Suprapubic skin (tissue), 4 donors: ENCODE measurements around the gene GPR160. TPM values are rescaled to one million over a fixed set of nuclear protein-coding genes. Genes with fewer than 3 reads are reported as not detected.

Experiments
- DNase-seq, 2 donors: peaks; one replicate each; pipeline ENCODE4 v3.0.0-alpha.2; 2019; ENCODE audit warnings: low spot score in 2 of 2
- H3K27ac ChIP-seq: fragments of 200-600 bp; sonication (generic); one replicate; pipeline ENCODE4 v1.5.1; 2019
- H3K27me3 ChIP-seq: fragments of 200-600 bp; sonication (generic); one replicate; pipeline ENCODE4 v1.5.1; 2019
- H3K36me3 ChIP-seq: fragments of 200-600 bp; sonication (generic); one replicate; pipeline ENCODE4 v1.5.1; 2019
- H3K4me1 ChIP-seq: fragments of 200-600 bp; sonication (generic); one replicate; pipeline ENCODE4 v1.5.1; 2019
- H3K4me3 ChIP-seq: fragments of 200-600 bp; sonication (generic); one replicate; pipeline ENCODE4 v1.5.1; 2019; ENCODE audit warnings: mild to moderate bottlenecking
- H3K9me3 ChIP-seq: fragments of 200-600 bp; sonication (generic); one replicate; pipeline ENCODE4 v1.5.1; 2019
- CTCF ChIP-seq, 2 donors: fragments of 200-600 bp in 1 of 2; fragments of 450-650 bp in 1 of 2; sonication (generic) in 1 of 2; IDR thresholded peaks; one replicate each; pipeline ENCODE4 v1.5.1; 2016 to 2019; ENCODE audit warnings: antibody characterized with exemption in 2 of 2, mild to moderate bottlenecking in 1 of 2, moderate library complexity in 1 of 2
- EP300 ChIP-seq: sonication (generic); formaldehyde crosslinking; IDR thresholded peaks from one replicate; pipeline ENCODE4 v1.6.1; 2017; ENCODE audit warnings: antibody characterized with exemption
- POLR2A ChIP-seq, 2 donors: fragments of 450-650 bp; IDR thresholded peaks; one replicate each; pipeline ENCODE4 v1.6.1; 2017; ENCODE audit warnings: antibody characterized with exemption in 2 of 2, mild to moderate bottlenecking in 2 of 2, moderate library complexity in 2 of 2
- POLR2AphosphoS5 ChIP-seq, 3 donors: sonication (generic); formaldehyde crosslinking; IDR thresholded peaks; one replicate each; pipeline ENCODE4 v1.6.1; 2017; ENCODE audit warnings: antibody characterized with exemption in 3 of 3
- WGBS: methylation state at CpG from one replicate; pipeline ENCODE4 v1.1.5; 2018; 5-methylcytosine and 5-hydroxymethylcytosine counted together
- total RNA-seq, 4 donors: library from RNA; depleted of rRNA; stranded (reverse); fragments of >200 nt; gene quantifications; one replicate each; pipeline ENCODE4 v1.1.0, GENCODE V29; 2016

The GPR160 gene
- total RNA-seq, 4 donors from 2014 or later, result 2.8 to 12.2 (median 3.0) TPM

GRCh38 chr3:170050753-170051152 lies 13.0 kb downstream of the GPR160 start:
- DNase-seq, result no peak
- Histone ChIP-seq H3K36me3 (no peaks in the 10 kb centered on the region), H3K4me1 (no peaks in the 10 kb centered on the region), H3K4me3 (no peak overlapping the region), H3K9me3 (no peaks in the 10 kb centered on the region), H3K27me3 (no peaks in the 10 kb centered on the region), H3K27ac (no peak overlapping the region)
- TF ChIP-seq POLR2A (IDR thresholded peaks at IDR 0.05), result no peak
- TF ChIP-seq EP300, result no peak
- no peak for TF ChIP-seq POLR2AphosphoS5 (IDR thresholded peaks at IDR 0.05)
- TF ChIP-seq CTCF (IDR thresholded peaks at IDR 0.05), result no peak
- WGBS, result 86% methylated on average over 4 of the region's 4 CpGs

GRCh38 chr3:170052398-170052797 lies 14.6 kb downstream of the GPR160 start:
- Histone ChIP-seq H3K4me1 (no peaks in the 10 kb centered on the region), H3K27ac (no peak overlapping the region), H3K4me3 (no peak overlapping the region), H3K36me3 (no peaks in the 10 kb centered on the region), H3K27me3 (no peaks in the 10 kb centered on the region), H3K9me3 (no peaks in the 10 kb centered on the region)
- TF ChIP-seq POLR2A (IDR thresholded peaks at IDR 0.05) (no peak), EP300 (no peak), POLR2AphosphoS5 (IDR thresholded peaks at IDR 0.05) (no peak), CTCF (IDR thresholded peaks at IDR 0.05) (no peak)
- DNase-seq, result no peak

GRCh38 chr3:170054204-170054603 lies 16.4 kb downstream of the GPR160 start:
- Histone ChIP-seq H3K36me3 (no peaks in the 10 kb centered on the region), H3K9me3 (no peaks in the 10 kb centered on the region), H3K4me3 (no peak overlapping the region), H3K4me1 (no peaks in the 10 kb centered on the region), H3K27ac (no peak overlapping the region), H3K27me3 (no peaks in the 10 kb centered on the region)
- DNase-seq, result no peak
- TF ChIP-seq POLR2A (IDR thresholded peaks at IDR 0.05), result no peak
- no peak for TF ChIP-seq EP300
- no peak for TF ChIP-seq CTCF (IDR thresholded peaks at IDR 0.05)
- TF ChIP-seq POLR2AphosphoS5 (IDR thresholded peaks at IDR 0.05), result no peak
- 88% methylated on average over 1 of the region's 1 CpG for WGBS

GRCh38 chr3:170055209-170055608 lies 17.4 kb downstream of the GPR160 start:
- Histone ChIP-seq H3K4me1 (no peaks in the 10 kb centered on the region), H3K36me3 (no peaks in the 10 kb centered on the region), H3K27me3 (no peaks in the 10 kb centered on the region), H3K9me3 (no peaks in the 10 kb centered on the region), H3K27ac (no peak overlapping the region), H3K4me3 (no peak overlapping the region)
- no peak for DNase-seq
- WGBS, result 87% methylated on average over 5 of the region's 5 CpGs
- no peak for TF ChIP-seq POLR2A (IDR thresholded peaks at IDR 0.05)
- TF ChIP-seq POLR2AphosphoS5 (IDR thresholded peaks at IDR 0.05), result no peak

- no peaks in the 10 kb centered on the region for H3K27me3 ChIP-seq
- DNase-seq, result no peak
- TF ChIP-seq POLR2A (IDR thresholded peaks at IDR 0.05) (no peak), CTCF (IDR thresholded peaks at IDR 0.05) (no peak), POLR2AphosphoS5 (IDR thresholded peaks at IDR 0.05) (no peak), EP300 (no peak)
- WGBS, result 78% methylated on average over 3 of the region's 3 CpGs
- no peaks in the 10 kb centered on the region for H3K4me1 ChIP-seq
- no peaks in the 10 kb centered on the region for H3K36me3 ChIP-seq
- no peak overlapping the region for H3K4me3 ChIP-seq
- H3K27ac ChIP-seq, result no peak overlapping the region
- no peaks in the 10 kb centered on the region for H3K9me3 ChIP-seq
Observed at GRCh38 chr3:170056710-170057454, 19.1 kb downstream of the GPR160 start.
